Left cardiac atrium (tissue), 4 donors: ENCODE results near the gene EPHB2. TPM values are rescaled to one million over a fixed set of nuclear protein-coding genes. Genes with fewer than 3 reads are reported as not detected.
"Not testable (repeated sequence)": the region's sequence is repeated elsewhere in the genome, so short reads cannot be mapped to it uniquely, and the experiment has no call there.

Source experiments
- ATAC-seq, 2 donors: fragments of 200-7000 bp; cut with Tn5 transposase; one replicate each; pipeline ENCODE4 v1.9.1; 2020; ENCODE audit warnings: mild to moderate bottlenecking in 2 of 2, moderate library complexity in 2 of 2
- DNase-seq: peaks from one replicate; pipeline ENCODE4 v3.0.0-alpha.2; 2020
- intact Hi-C, 2 donors: fragments of 100-400 bp; cut with DNase I; formaldehyde crosslinking; loops; one replicate each; pipeline versions ENCODE4 v1.14.1 to v1.15.1; 2022 to 2023
- total RNA-seq, 2 donors: library from RNA; stranded (reverse); fragmentation: NEBNext Ultra II Directional; extraction: Animal tissue kit (Norgen Biotek cat#: 25700); gene quantifications; one replicate each; pipeline ENCODE4 v1.2.1, GENCODE V29; 2021
- donor health status: DM: no; HTN: yes; CAD: no.
- donor health status: DM: no; HTN: yes; CAD: no; lungs with severe emphysema.
- donor health status: DM: yes; HTN: yes; CAD: no.
- donor health status: Dilated cardiomyopathy.

EPHB2 gene
- total RNA-seq, 2 donors from 2014 or later = 2.9 to 4.3 TPM

- DNase-seq (peak; percentile 50), ATAC-seq (peak; percentile 81 to 83)
- intact Hi-C loops = loop anchor here (5.0 to 10.0 kb wide), 3 partner anchors 228 to 258 kb away; no protein-coding TSS in a partner anchor
These were observed 219.7 kb downstream of the EPHB2 start for GRCh38 chr1:22930240-22930912.

GRCh38 chr1:22932803-22933470 is 222.3 kb downstream of the EPHB2 start:
- ATAC-seq = no peak
- intact Hi-C loops = loop anchor here (5.0 to 10.0 kb wide), 3 partner anchors 231 to 261 kb away; no protein-coding TSS in a partner anchor
- no peak for DNase-seq

GRCh38 chr1:22935433-22935832 is 224.8 kb downstream of the EPHB2 start:
- DNase-seq (no peak), ATAC-seq (no peak)
- intact Hi-C loops = loop anchor here in 1 of 2 donors (10.0 kb wide), 1 partner anchor 261 kb away; no protein-coding TSS in a partner anchor

- ATAC-seq (no peak), DNase-seq (no peak)
- intact Hi-C loops = loop anchor here in 1 of 2 donors (10.0 kb wide), 1 partner anchor 262 kb away; no protein-coding TSS in a partner anchor
These were observed 226.0 kb downstream of the EPHB2 start for GRCh38 chr1:22936681-22937080.

GRCh38 chr1:22941257-22941656 is 230.6 kb downstream of the EPHB2 start:
- intact Hi-C loops = no loop called here
- ATAC-seq = no peak

DNA sequence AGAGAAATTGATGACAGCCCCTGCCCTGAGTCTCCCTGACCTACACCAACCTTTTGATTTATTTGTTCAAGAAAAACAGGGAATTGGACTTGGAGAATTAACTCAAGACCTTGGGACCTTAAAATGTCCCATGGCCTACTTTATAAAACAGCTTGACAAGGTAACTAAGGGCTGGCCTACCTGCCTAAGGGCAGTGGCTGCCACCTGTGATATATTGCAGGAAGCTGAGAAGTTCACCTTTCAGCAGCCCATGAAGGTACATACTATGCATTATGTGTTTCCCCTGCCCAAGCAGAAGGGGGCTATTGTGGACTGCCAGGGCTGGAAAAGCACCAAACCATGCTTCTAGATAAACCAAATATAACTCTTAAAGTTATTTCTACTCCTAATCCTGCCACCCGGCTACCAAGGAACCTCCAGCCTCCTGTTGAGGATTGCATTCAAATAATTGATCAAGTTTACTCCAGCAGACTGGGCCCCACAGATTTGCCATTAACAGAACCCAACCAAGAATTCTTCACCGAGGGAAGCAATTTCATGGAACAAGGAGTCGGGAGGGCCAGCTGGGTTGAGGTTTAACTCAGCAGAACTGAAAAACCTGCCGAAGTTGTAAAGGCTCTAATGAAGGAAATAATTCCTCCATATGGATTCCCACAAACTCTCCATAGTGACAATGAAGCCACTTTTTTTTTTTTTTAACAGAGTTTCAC is 233.9 kb downstream of the EPHB2 start:
- DNase-seq (no peak), ATAC-seq (no peak)
- intact Hi-C loops = no loop called here

More at GRCh38 chr1:22941257-22941656, 230.6 kb downstream of the EPHB2 start:
- DNase-seq = no peak

GRCh38 chr1:22945171-22945570 is 234.5 kb downstream of the EPHB2 start:
- ATAC-seq, DNase-seq, intact Hi-C loops: not testable (repeated sequence)

DNA sequence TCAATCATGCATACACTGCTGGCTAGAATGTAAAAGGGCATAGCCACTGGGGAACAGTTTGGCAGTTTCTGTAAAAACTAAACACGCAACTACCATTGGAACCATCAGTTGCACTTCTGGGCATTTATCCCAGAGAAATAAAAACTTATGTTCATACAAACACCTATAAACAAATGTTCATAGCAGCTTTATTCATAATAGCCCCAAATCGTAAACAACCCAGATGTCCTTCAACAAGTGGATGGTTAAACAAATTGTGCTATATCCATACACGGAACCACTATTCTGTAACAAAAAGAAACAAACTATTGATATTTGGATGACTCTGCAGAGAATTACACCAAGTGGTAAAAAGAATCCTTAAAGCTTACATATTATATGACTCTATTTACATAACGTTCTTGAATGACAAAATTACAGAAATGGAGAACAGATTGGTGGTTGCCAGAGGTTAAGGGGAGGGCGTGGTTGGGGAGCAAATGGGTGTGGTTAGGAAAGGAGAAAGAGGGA is 239.2 kb downstream of the EPHB2 start:
- DNase-seq = no peak
- no peak for ATAC-seq
- intact Hi-C loops = no loop called here

DNA sequence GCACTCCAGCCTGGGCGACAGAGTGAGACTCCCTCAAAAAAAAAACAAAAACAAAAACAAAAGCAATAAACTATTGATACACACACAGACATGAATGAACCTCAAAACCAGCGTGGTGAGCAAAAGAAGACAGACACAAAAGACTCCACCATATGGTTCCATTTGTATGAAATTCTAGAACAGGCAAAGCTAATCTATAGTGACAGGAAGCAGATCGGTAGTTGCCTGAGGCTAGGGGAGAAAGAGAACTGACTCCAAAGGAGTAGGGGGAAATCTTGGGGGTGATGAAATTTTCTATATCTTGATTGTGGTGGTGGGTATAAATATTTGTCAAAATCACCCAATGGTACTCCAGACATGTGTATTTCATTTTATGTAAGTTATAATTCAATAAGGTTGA is 241.2 kb downstream of the EPHB2 start:
- intact Hi-C loops = no loop called here
- DNase-seq = no peak
- no peak for ATAC-seq

DNA sequence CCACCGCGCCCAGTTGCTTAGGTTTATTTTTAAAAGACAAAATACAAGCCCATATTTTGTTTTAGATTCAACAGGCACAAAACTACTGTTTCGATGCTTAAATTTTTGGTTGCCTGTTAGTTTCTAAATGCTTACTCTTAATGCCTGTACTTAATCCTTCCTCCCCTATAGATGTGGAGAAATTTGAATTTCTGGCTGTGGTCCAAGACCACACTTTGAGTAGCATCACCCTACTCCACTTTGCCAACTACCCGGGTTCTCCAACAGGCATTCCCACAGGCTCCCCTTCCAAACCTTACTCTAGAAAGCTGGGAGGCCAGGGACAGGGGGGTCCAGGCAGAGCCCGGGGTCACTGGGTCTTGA is 242.0 kb downstream of the EPHB2 start:
- ATAC-seq (no peak), DNase-seq (no peak)
- intact Hi-C loops = no loop called here

GRCh38 chr1:22953057-22953739 is 242.6 kb downstream of the EPHB2 start:
- intact Hi-C loops = no loop called here
- peak in 1 of 2 donors; percentile 41 for ATAC-seq
- no peak for DNase-seq

DNA sequence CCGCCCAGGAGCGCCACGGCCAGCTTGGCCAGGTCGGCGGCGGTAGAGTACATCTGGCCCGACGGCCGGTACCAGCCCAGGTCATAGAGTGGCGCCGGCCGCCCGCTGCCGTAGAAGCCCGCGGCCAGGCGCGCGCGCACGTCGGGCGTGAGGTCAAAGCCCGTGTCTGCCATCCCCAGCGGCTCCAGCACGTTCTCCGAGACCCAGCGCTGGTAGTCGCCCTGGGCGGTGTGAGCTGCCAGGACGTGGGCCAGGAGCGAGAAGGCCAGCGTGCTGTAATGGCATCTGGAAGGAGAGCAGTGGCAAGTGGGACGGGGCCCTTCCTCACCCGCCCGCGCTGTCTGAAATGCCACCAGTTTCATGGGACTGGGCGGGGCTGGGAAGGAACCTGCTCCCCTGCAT is 243.1 kb downstream of the EPHB2 start:
- no peak for DNase-seq
- intact Hi-C loops = no loop called here
- peak in 1 of 2 donors; percentile 34 for ATAC-seq

DNA sequence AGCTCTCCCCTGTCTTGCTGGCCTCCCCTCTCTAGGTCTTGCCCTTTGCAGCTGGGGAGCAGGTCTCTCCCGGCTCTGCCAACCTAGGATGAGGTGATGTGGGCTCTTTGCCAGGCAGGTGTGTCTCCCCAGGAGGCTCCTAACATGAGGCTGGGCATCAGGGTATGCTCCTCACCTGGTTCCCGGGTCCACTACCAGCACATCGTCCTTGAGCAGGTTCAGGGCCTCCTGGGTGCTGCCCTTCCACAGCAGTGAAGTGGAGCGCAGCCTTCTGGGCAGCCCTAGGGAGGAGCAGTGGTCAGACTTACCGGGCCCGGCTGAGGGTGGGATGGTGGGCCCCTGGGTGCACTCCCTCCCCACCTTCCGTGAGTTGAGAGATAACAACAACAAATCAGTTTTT is 244.5 kb downstream of the EPHB2 start:
- ATAC-seq = no peak
- intact Hi-C loops = no loop called here

GRCh38 chr1:22957066-22957465 is 246.4 kb downstream of the EPHB2 start:
- ATAC-seq = no peak
- no peak for DNase-seq
- intact Hi-C loops = no loop called here

More for the DNA sequence above, 244.5 kb downstream of the EPHB2 start:
- DNase-seq = no peak

DNA sequence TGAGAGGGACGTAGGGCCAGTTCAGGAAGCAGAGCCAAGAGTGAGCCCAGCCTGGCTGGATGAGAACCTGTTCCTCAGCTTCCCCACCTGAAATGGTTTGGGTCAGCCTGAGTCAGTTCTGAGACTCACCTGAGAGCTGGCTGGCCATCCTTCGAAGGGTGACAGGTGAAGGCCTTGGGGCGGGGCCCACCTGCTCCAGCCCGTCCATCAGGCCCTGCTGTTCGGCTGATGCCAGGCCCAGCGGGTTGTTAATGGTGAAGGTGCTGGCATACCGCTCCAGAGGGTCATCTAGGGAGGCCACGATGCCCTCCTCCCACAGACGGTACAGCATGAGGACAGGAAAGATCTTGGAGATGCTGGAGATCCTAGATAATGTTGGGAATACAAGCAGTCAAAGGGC is 247.9 kb downstream of the EPHB2 start:
- intact Hi-C loops = no loop called here
- no peak for DNase-seq

GRCh38 chr1:22959545-22960360 is 249.1 kb downstream of the EPHB2 start:
- no peak for ATAC-seq
- intact Hi-C loops = no loop called here
- DNase-seq = no peak

More for the DNA sequence above, 247.9 kb downstream of the EPHB2 start:
- ATAC-seq = no peak

GRCh38 chr1:22962558-22962957 is 251.9 kb downstream of the EPHB2 start:
- ATAC-seq = no peak
- intact Hi-C loops = no loop called here
- DNase-seq = no peak

DNA sequence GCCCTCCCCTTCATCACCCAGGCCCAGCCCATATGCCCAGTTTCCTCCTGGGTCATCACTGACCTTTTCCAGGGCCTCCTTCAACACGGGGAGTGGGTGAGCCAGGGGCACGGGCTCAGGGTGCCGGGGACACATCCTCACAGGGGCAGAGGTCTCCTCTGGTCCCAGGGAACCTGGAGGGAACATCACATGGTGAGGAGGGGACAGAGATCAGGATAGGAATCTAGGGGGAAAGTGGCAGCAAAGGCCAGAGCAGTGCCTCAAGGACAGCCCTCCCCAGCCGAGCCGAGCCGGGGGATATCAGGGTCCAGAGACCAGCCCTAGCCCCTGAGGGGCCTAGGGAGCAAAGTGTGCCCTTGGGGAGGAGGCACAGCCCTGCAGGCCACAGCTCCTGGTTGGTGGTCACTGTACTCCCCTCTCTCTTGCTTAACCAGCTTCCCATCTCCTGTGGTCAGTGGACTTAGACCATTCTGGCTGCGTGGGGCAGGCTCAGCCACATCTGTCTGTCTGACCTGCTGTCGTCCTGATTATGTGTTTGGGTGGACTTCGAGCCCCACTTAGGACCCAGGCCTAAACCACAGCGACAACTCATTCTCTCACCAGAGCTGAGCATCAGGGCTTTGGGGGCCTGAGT is 252.5 kb downstream of the EPHB2 start:
- ATAC-seq (no peak), DNase-seq (no peak)
- intact Hi-C loops = no loop called here
